HepG2 (cell line): ENCODE measurements around the gene GGPS1. TPM values are rescaled to one million over a fixed set of nuclear protein-coding genes. Genes with fewer than 3 reads are reported as not detected.

Experiments used
- AGO2 ChIP-seq: fragments of 200-400 bp; formaldehyde crosslinking; optimal IDR thresholded peaks from 2 replicates; pipeline ENCODE3; 2017; ENCODE audit warnings: mild to moderate bottlenecking, low read depth, low read length, moderate library complexity
- ARID5B ChIP-seq: IDR thresholded peaks from 2 replicates; pipeline ENCODE4 v1.4.0; 2020; ENCODE audit warnings: mild to moderate bottlenecking, missing genetic modification reagents
- EP300 ChIP-seq, 3 experiments: sonication (generic) in 1 of 3; formaldehyde crosslinking in 1 of 3; IDR thresholded peaks; 2 replicates each; pipeline versions ENCODE4 v1.5.1 to v1.6.1; 2011 to 2020; ENCODE audit warnings: low read depth in 2 of 3, low read length in 2 of 3, borderline replicate concordance in 1 of 3, improper control_type of control experiment in 1 of 3, mild to moderate bottlenecking in 1 of 3, missing genetic modification reagents in 1 of 3, moderate library complexity in 1 of 3
- HDAC1 ChIP-seq: sonication (generic); formaldehyde crosslinking; IDR thresholded peaks from 2 replicates; pipeline ENCODE4 v1.5.1; 2020; ENCODE audit warnings: mild to moderate bottlenecking, missing genetic modification reagents
- PAX8 ChIP-seq: sonication (generic); formaldehyde crosslinking; IDR thresholded peaks from 2 replicates; pipeline ENCODE4 v1.8.0; 2022; ENCODE audit warnings: mild to moderate bottlenecking, missing genetic modification reagents, borderline replicate concordance
- SP1 ChIP-seq, 2 experiments: fragments of 450-650 bp in 1 of 2; sonication (generic) in 1 of 2; formaldehyde crosslinking in 1 of 2; IDR thresholded peaks; 2 replicates each; pipeline versions ENCODE4 v1.4.0 to v1.6.1; 2016 to 2020; ENCODE audit warnings: missing genetic modification reagents in 1 of 2
- TBX3 ChIP-seq: fragments of 450-650 bp; IDR thresholded peaks from 2 replicates; pipeline ENCODE4 v1.6.1; 2017; ENCODE audit warnings: antibody characterized with exemption, mild to moderate bottlenecking, inconsistent platforms, borderline replicate concordance
- ZNF232 ChIP-seq: sonication (generic); formaldehyde crosslinking; IDR thresholded peaks from 2 replicates; pipeline ENCODE4 v1.4.0; 2020; ENCODE audit warnings: missing genetic modification reagents, borderline replicate concordance
- ZNF460 ChIP-seq: sonication (generic); formaldehyde crosslinking; IDR thresholded peaks from 2 replicates; pipeline ENCODE4 v1.5.1; 2020; ENCODE audit warnings: missing genetic modification reagents, mild to moderate bottlenecking, borderline replicate concordance
- ZNF577 ChIP-seq: sonication (generic); formaldehyde crosslinking; IDR thresholded peaks from 2 replicates; pipeline ENCODE4 v1.4.0; 2020; ENCODE audit warnings: mild to moderate bottlenecking, low read depth, missing genetic modification reagents, borderline replicate concordance
- ZNF713 ChIP-seq: sonication (generic); formaldehyde crosslinking; IDR thresholded peaks from 2 replicates; pipeline ENCODE4 v1.4.0; 2020; ENCODE audit warnings: mild to moderate bottlenecking, missing genetic modification reagents
- ZSCAN12 ChIP-seq: sonication (generic); formaldehyde crosslinking; IDR thresholded peaks from 2 replicates; pipeline ENCODE4 v1.9.0; 2021; ENCODE audit warnings: mild to moderate bottlenecking, missing genetic modification reagents
- polyA plus RNA-seq, 8 experiments: library from polyadenylated mRNA; depleted of rRNA in 3 of 8; stranded (reverse) in 7 of 8; unstranded in 1 of 8; fragments of >200 nt; fragmentation: Illumina TruSeq in 4 of 8; extraction: Trizol in 4 of 8; gene quantifications; 2 replicates each; pipeline versions ENCODE4 v1.2.1 to v1.2.3, GENCODE V29; 2011 to 2016; ENCODE audit warnings: low read depth in 4 of 8, missing spikeins in 1 of 8, mixed read lengths in 1 of 8; ENCODE audit not compliant: insufficient read depth in 1 of 8
- total RNA-seq, 5 experiments: library from RNA; depleted of rRNA; stranded (reverse); fragments of >200 nt; fragmentation: Illumina TruSeq; extraction: Trizol; gene quantifications; 2 replicates each; pipeline ENCODE4 v1.2.3, GENCODE V29; 2016; ENCODE audit warnings: low read depth in 1 of 5
- TF ChIP-seq, protein P1 (sequence below): IDR thresholded peaks from 2 replicates; pipeline ENCODE4 v1.6.1; 2016; ENCODE audit warnings: low read depth
- TF ChIP-seq, protein P2 (sequence below): sonication (generic); formaldehyde crosslinking; conservative IDR thresholded peaks from 2 replicates; pipeline ENCODE4 v1.8.1; 2023; ENCODE audit warnings: missing genetic modification reagents

The GGPS1 gene
- total and polyA plus RNA-seq, 2 of the 13 experiments (the other 11 are each of a cell fraction or from before 2014, with no cell fraction given): 28.8 to 42.6 TPM

GRCh38 chr1:235331401-235331800, 3.0 kb downstream of the GGPS1 start (continued):
- TF ChIP-seq ARID5B (CRISPR knock-in tag) (0 out of 2 replicates have a peak, but pooled peaks have one; percentile 30), PAX8 (no peak), ZNF232 (no peak), HDAC1 (CRISPR knock-in tag) (no peak), EP300 (IDR thresholded peaks at IDR 0.05; ENCODE audit: low read depth in 2 of 2, low read length in 2 of 2) (0 out of 4 replicates have a peak, but pooled peaks of 1 of the 2 experiments have one; percentile 26), EP300 (CRISPR knock-in tag; IDR thresholded peaks at IDR 0.05; ENCODE audit: borderline replicate concordance) (no peak), ZNF460 (CRISPR knock-in tag) (no peak), ZNF713 (CRISPR knock-in tag) (no peak), ZSCAN12 (CRISPR knock-in tag) (no peak), AGO2 (no peak), ZNF577 (CRISPR knock-in tag) (no peak), TBX3 (no peak), SP1 (IDR thresholded peaks at IDR 0.05) (no peak), SP1 (CRISPR knock-in tag; IDR thresholded peaks at IDR 0.05) (no peak)
- TF ChIP-seq, protein P1, sequence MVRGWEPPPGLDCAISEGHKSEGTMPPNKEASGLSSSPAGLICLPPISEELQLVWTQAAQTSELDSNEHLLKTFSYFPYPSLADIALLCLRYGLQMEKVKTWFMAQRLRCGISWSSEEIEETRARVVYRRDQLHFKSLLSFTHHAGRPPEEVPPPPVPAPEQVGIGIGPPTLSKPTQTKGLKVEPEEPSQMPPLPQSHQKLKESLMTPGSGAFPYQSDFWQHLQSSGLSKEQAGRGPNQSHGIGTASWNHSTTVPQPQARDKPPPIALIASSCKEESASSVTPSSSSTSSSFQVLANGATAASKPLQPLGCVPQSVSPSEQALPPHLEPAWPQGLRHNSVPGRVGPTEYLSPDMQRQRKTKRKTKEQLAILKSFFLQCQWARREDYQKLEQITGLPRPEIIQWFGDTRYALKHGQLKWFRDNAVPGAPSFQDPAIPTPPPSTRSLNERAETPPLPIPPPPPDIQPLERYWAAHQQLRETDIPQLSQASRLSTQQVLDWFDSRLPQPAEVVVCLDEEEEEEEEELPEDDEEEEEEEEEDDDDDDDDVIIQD (CRISPR knock-in tag): no peak
- TF ChIP-seq, protein P2, sequence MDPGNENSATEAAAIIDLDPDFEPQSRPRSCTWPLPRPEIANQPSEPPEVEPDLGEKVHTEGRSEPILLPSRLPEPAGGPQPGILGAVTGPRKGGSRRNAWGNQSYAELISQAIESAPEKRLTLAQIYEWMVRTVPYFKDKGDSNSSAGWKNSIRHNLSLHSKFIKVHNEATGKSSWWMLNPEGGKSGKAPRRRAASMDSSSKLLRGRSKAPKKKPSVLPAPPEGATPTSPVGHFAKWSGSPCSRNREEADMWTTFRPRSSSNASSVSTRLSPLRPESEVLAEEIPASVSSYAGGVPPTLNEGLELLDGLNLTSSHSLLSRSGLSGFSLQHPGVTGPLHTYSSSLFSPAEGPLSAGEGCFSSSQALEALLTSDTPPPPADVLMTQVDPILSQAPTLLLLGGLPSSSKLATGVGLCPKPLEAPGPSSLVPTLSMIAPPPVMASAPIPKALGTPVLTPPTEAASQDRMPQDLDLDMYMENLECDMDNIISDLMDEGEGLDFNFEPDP: no peak
